Activated CD4-positive, alpha-beta T cell treated with anti-CD3 and anti-CD28 coated beads, Interleukin-2, amount 50 U/mL, for 24 hours (primary cell): ENCODE results near the gene ANKFN1.
"Not testable (repeated sequence)": the region's sequence is repeated elsewhere in the genome, so short reads cannot be mapped to it uniquely, and the experiment has no call there.

Experiments used
- DNase-seq, 2 donors: peaks; one replicate each; pipeline ENCODE4 v3.0.0-alpha.2; 2020; ENCODE audit warnings: low read depth in 1 of 2, low spot score in 1 of 2

The ANKFN1 gene

GRCh38 chr17:56274491-56274890 is 121.2 kb downstream of the ANKFN1 start:
- no peak for DNase-seq

- DNase-seq = no peak
Measured at GRCh38 chr17:56284482-56284881, 131.2 kb downstream of the ANKFN1 start.

- DNase-seq = not testable (repeated sequence)
Measured at GRCh38 chr17:56288786-56289185, 135.5 kb downstream of the ANKFN1 start.

GRCh38 chr17:56289321-56289720 is 136.0 kb downstream of the ANKFN1 start:
- DNase-seq = no peak

- no peak for DNase-seq
Measured at GRCh38 chr17:56290101-56290801, 137.0 kb downstream of the ANKFN1 start.

GRCh38 chr17:56290802-56291118 is 137.5 kb downstream of the ANKFN1 start:
- no peak for DNase-seq

- no peak for DNase-seq
Measured at GRCh38 chr17:56291226-56291805, 138.0 kb downstream of the ANKFN1 start.

- no peak for DNase-seq
Measured at GRCh38 chr17:56292010-56292409, 138.7 kb downstream of the ANKFN1 start.

GRCh38 chr17:56292578-56292977 is 139.3 kb downstream of the ANKFN1 start:
- no peak for DNase-seq

GRCh38 chr17:56297184-56297583 is 143.9 kb downstream of the ANKFN1 start:
- DNase-seq = no peak

GRCh38 chr17:56298846-56299245 is 145.6 kb downstream of the ANKFN1 start:
- no peak for DNase-seq

GRCh38 chr17:56300144-56300543 is 146.9 kb downstream of the ANKFN1 start:
- no peak for DNase-seq

- no peak for DNase-seq
Measured at GRCh38 chr17:56305007-56305406, 151.7 kb downstream of the ANKFN1 start.

GRCh38 chr17:56309897-56310296 is 156.6 kb downstream of the ANKFN1 start:
- DNase-seq = no peak

GRCh38 chr17:56310782-56311181 is 157.5 kb downstream of the ANKFN1 start:
- DNase-seq = no peak

GRCh38 chr17:56313201-56313600 is 159.9 kb downstream of the ANKFN1 start:
- no peak for DNase-seq

GRCh38 chr17:56314026-56314425 is 160.8 kb downstream of the ANKFN1 start:
- no peak for DNase-seq

GRCh38 chr17:56314984-56315602 is 161.8 kb downstream of the ANKFN1 start:
- no peak for DNase-seq

GRCh38 chr17:56316604-56317003 is 163.3 kb downstream of the ANKFN1 start:
- DNase-seq = no peak

GRCh38 chr17:56317351-56318208 is 164.3 kb downstream of the ANKFN1 start:
- no peak for DNase-seq

GRCh38 chr17:56319531-56319930 is 166.3 kb downstream of the ANKFN1 start:
- DNase-seq = no peak

GRCh38 chr17:56320443-56320842 is 167.2 kb downstream of the ANKFN1 start:
- DNase-seq = no peak
